HFFc6 (cell line): ENCODE results near the gene CCNK. TPM values are rescaled to one million over a fixed set of nuclear protein-coding genes. Genes with fewer than 3 reads are reported as not detected.

Experiments used
- DNase-seq: peaks from one replicate; pipeline ENCODE4 v3.0.0-alpha.2; 2018
- H3K27ac Mint-ChIP-seq: 2 replicates; pipeline ENCODE4 v1.8.0; 2020; ENCODE audit warnings: mild to moderate bottlenecking, mixed read lengths
- H3K27me3 Mint-ChIP-seq: 2 replicates; pipeline ENCODE4 v1.8.0; 2021; ENCODE audit warnings: mild to moderate bottlenecking, moderate library complexity, mixed read lengths; ENCODE audit not compliant: insufficient read depth
- H3K36me3 Mint-ChIP-seq: 2 replicates; pipeline ENCODE4 v1.8.0; 2021; ENCODE audit warnings: low read depth, mixed read lengths
- H3K4me1 Mint-ChIP-seq: 2 replicates; pipeline ENCODE4 v1.8.0; 2020; ENCODE audit warnings: low read depth, mixed read lengths
- H3K4me3 Mint-ChIP-seq: 2 replicates; pipeline ENCODE4 v1.8.0; 2020; ENCODE audit warnings: mild to moderate bottlenecking, moderate library complexity, mixed read lengths
- H3K9me3 Mint-ChIP-seq: 2 replicates; pipeline ENCODE4 v1.8.0; 2020; ENCODE audit warnings: mild to moderate bottlenecking, mixed read lengths
- total RNA-seq, 6 experiments: library from RNA; stranded (reverse); fragmentation: NEBNext Ultra II Directional; extraction: Animal tissue kit (Norgen Biotek cat#: 25700); gene quantifications; 2 replicates in 1 of 6; 3 replicates in 5 of 6; pipeline ENCODE4 v1.2.3, GENCODE V29; 2021
- TF ChIP-seq, protein P1 (sequence below): fragments of 200-600 bp; sonication (generic); IDR thresholded peaks from 2 replicates; pipeline ENCODE4 v1.5.0; 2021; ENCODE audit warnings: antibody characterized with exemption, mild to moderate bottlenecking

CCNK gene
- total RNA-seq, 6 experiments from 2014 or later, result 74.9 to 93.1 (median 86.4) TPM

DNA sequence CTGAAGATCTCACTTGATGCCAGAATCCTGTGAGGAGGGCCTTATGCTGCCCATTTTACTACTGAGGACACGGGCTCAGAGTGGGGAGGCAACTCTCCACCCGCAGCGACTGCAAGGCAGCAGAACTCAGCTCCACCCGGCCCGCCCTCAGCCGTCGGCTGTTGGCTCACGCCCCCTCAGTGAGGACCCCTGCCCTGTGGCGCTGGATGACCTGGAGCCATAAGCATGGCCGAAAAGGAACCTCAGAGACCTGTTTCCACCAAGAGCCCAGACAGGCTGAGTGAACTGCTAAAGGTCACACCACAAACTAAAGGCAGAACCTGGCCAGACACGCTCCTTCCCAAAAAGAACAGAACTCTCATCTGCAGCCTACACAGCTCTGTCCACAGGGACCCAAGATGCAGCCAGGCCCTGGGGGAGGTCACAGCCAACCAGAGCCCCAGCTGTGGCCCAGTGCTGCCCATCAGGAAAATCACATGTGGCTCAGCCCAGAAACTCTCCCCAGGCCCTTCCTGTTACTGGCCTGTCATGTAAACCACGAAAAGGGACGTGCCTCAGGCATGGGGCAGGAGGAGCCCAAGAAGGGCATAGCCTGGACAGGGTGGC lies 32.8 kb downstream of the CCNK start:
- DNase-seq, result no peak
- H3K4me3 Mint-ChIP-seq, result no peak overlapping the region
- no peaks in the 10 kb centered on the region; the same call in 1 of the 2 replicates for H3K36me3 Mint-ChIP-seq
- TF ChIP-seq, protein P1, sequence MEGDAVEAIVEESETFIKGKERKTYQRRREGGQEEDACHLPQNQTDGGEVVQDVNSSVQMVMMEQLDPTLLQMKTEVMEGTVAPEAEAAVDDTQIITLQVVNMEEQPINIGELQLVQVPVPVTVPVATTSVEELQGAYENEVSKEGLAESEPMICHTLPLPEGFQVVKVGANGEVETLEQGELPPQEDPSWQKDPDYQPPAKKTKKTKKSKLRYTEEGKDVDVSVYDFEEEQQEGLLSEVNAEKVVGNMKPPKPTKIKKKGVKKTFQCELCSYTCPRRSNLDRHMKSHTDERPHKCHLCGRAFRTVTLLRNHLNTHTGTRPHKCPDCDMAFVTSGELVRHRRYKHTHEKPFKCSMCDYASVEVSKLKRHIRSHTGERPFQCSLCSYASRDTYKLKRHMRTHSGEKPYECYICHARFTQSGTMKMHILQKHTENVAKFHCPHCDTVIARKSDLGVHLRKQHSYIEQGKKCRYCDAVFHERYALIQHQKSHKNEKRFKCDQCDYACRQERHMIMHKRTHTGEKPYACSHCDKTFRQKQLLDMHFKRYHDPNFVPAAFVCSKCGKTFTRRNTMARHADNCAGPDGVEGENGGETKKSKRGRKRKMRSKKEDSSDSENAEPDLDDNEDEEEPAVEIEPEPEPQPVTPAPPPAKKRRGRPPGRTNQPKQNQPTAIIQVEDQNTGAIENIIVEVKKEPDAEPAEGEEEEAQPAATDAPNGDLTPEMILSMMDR, result no peak
- H3K4me1 Mint-ChIP-seq, result peaks cover 16% of the 10 kb centered on the region
- peaks cover 9% of the 10 kb centered on the region for H3K27me3 Mint-ChIP-seq
- peak overlapping the region; percentile 21 for H3K27ac Mint-ChIP-seq
- H3K9me3 Mint-ChIP-seq, result no peaks in the 10 kb centered on the region

DNA sequence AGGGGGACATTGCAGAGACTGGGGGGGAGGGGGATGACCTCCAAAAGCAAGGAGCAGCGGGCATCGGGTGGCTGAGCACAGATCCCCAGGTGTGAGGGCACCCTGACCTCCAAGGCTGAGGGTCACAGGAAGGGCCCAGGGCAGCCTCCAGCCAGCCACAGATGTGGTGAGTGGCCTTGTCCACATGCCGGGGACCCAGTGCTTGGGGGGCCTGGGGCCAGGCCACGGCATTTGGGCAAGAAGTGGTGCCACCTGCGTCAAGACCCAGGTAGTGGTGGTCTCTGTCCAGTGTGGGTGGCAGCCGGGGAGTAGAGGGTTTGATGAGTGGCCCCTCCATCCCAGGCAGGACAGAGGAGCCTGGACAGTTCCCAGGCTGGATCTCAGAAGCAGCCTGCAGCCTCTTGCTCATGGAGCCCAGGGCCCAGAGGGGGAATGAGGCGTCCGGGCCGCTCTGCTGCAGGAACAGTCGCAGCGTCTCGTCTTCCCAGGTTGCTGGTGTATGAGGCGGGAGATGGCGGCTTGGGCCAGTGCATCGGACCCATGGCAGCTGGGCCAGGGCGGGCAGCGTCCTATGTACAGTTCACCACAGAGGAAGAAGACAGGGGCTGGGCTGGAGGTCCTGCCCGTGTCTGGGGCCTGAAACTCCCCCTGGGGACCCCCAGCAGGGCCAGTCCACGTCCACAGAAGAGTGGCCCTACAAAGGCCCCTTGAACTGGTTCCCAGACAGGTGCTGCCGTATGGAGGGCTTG lies 33.5 kb downstream of the CCNK start:
- H3K4me3 Mint-ChIP-seq, result no peak overlapping the region
- no peak for DNase-seq
- H3K9me3 Mint-ChIP-seq, result no peaks in the 10 kb centered on the region
- TF ChIP-seq, protein P1, result no peak
- no peak overlapping the region for H3K27ac Mint-ChIP-seq
- H3K27me3 Mint-ChIP-seq, result peaks cover 4% of the 10 kb centered on the region
- peaks cover 5% of the 10 kb centered on the region; the same call in 1 of the 2 replicates for H3K36me3 Mint-ChIP-seq
- H3K4me1 Mint-ChIP-seq, result peaks cover 16% of the 10 kb centered on the region

DNA sequence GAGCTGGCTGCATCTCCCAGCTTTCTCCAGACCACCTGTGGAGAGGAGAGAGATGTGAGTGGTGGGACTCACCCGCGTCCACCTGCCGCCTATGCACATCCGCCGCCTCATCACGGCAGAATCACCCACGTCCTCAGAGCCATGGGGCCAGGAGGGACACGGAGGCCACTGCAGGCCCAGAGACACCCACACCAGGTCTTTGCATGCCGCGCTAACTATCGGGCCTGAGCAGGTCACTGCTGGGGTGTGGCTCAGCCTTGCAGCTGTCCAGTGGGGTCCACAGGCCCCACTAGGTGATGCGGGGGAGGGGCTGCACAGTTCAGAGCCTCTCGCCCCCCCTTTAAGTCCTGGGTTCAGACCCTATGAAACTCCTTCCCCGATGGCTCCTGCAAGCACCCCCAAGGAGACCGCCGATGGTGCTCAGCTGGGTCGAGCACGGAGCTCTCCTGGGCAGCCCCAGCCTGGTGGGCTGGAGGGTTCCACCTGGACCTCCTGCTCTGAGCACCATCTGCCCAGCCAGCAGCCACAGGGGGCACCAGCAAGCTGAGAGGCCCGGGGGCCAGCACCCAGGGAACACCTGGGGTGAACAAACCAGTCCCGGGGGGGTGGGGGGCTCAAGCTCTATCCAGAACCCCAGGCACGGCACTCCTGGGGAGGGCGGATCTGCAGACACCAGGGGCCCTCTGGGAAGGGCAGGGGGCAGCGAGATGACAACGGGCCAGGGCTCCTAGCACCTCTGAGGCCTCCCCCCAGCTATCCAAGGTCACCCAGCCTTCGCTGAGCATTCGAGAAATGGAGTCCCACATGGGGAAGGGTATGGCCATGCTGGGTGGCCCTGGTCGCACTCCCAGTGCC lies 34.3 kb downstream of the CCNK start:
- no peaks in the 10 kb centered on the region for H3K9me3 Mint-ChIP-seq
- TF ChIP-seq, protein P1, result no peak
- H3K27ac Mint-ChIP-seq, result no peak overlapping the region
- no peak for DNase-seq
- H3K27me3 Mint-ChIP-seq, result peaks cover 4% of the 10 kb centered on the region
- H3K4me3 Mint-ChIP-seq, result no peak overlapping the region
- H3K4me1 Mint-ChIP-seq, result peaks cover 16% of the 10 kb centered on the region
- peaks cover 5% of the 10 kb centered on the region; the same call in 1 of the 2 replicates for H3K36me3 Mint-ChIP-seq

DNA sequence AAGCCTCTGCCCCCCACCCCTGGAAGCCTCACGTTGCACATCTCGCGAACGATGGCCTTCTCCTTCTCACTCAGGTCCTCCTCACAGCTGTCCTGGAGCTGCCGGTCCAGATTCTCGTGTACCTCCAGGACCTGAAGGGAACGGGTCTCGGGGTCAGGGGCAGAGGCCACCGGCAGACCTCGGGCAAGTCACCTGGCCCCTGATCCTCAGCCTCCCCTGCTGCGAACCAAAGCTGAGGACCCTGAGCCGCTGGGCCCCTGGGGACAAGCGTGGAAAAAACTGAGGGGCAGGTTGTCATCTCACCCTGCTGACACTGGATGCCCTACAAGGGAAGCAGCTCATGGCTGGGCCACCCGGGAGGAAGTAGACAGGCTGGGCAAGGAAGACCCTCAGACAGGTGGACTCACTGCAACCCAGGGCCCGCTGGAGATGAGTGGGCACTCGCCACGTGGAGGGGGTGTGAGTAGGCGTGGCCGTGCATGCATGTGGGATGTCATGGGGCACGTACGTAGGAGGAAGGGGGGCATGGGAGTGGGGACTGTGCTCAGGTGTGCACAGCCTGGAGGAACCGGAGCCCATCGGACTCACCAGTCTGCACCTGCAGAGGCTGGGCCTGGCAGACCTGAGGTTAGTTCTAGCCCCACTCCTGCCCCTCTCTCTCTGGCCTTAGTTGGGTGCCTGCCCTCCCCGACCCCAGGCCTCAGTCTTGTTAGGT lies 35.1 kb downstream of the CCNK start:
- no peak overlapping the region for H3K4me3 Mint-ChIP-seq
- no peaks in the 10 kb centered on the region for H3K9me3 Mint-ChIP-seq
- peaks cover 9% of the 10 kb centered on the region for H3K4me1 Mint-ChIP-seq
- TF ChIP-seq, protein P1, result no peak
- DNase-seq, result no peak
- peaks cover 5% of the 10 kb centered on the region; the same call in 1 of the 2 replicates for H3K36me3 Mint-ChIP-seq
- peaks cover 4% of the 10 kb centered on the region for H3K27me3 Mint-ChIP-seq
- H3K27ac Mint-ChIP-seq, result peak overlapping the region; percentile 18; the same call in 1 of the 2 replicates
